Hepatocyte (in vitro differentiated cells): ENCODE measurements around the gene NCOR1. TPM values are rescaled to one million over a fixed set of nuclear protein-coding genes. Genes with fewer than 3 reads are reported as not detected.

Experiments
- DNase-seq: peaks from one replicate; pipeline ENCODE4 v3.0.0-alpha.2; 2016; ENCODE audit warnings: low spot score
- H2AFZ ChIP-seq: fragments of 200-600 bp; sonication (generic); 2 replicates; pipeline ENCODE4 v1.6.0; 2016; ENCODE audit warnings: antibody characterized with exemption, mild to moderate bottlenecking
- H3K27ac ChIP-seq: fragments of 200-600 bp; sonication (generic); 2 replicates; pipeline ENCODE4 v1.5.1; 2016; ENCODE audit warnings: mild to moderate bottlenecking
- H3K27me3 ChIP-seq: fragments of 200-600 bp; sonication (generic); 2 replicates; pipeline ENCODE4 v1.6.1; 2016
- H3K36me3 ChIP-seq: fragments of 200-600 bp; sonication (generic); replicated peaks from 2 replicates; pipeline ENCODE4 v1.5.1; 2016; ENCODE audit warnings: low read depth; ENCODE audit not compliant: insufficient read depth
- H3K4me1 ChIP-seq: fragments of 200-600 bp; sonication (generic); 2 replicates; pipeline ENCODE4 v1.5.1; 2016; ENCODE audit warnings: mild to moderate bottlenecking, moderate library complexity; ENCODE audit not compliant: insufficient read depth
- H3K4me2 ChIP-seq: fragments of 200-600 bp; sonication (generic); 2 replicates; pipeline ENCODE4 v1.6.0; 2016
- H3K4me3 ChIP-seq: fragments of 200-600 bp; sonication (generic); 2 replicates; pipeline ENCODE4 v1.5.1; 2016; ENCODE audit warnings: mild to moderate bottlenecking
- H3K79me2 ChIP-seq: fragments of 200-600 bp; sonication (generic); 2 replicates; pipeline ENCODE4 v1.6.0; 2017; ENCODE audit warnings: mild to moderate bottlenecking
- H3K9me2 ChIP-seq: fragments of 200-600 bp; sonication (generic); replicated peaks from 2 replicates; pipeline ENCODE4 v1.6.0; 2017; ENCODE audit warnings: mild to moderate bottlenecking; ENCODE audit not compliant: insufficient read depth
- H3K9me3 ChIP-seq: fragments of 200-600 bp; sonication (generic); 2 replicates; pipeline ENCODE4 v1.5.1; 2016; ENCODE audit warnings: low read depth, mild to moderate bottlenecking
- H4K20me1 ChIP-seq: fragments of 200-600 bp; sonication (generic); 2 replicates; pipeline ENCODE4 v1.6.0; 2016; ENCODE audit warnings: mild to moderate bottlenecking; ENCODE audit not compliant: insufficient read depth, poor library complexity, severe bottlenecking
- EZH2 ChIP-seq: fragments of 200-600 bp; sonication (generic); IDR thresholded peaks from 2 replicates; pipeline ENCODE4 v1.6.1; 2016; ENCODE audit warnings: antibody characterized with exemption, mild to moderate bottlenecking, borderline replicate concordance
- EZH2phosphoT487 ChIP-seq: fragments of 200-600 bp; sonication (generic); IDR thresholded peaks from one replicate; pipeline ENCODE4 v1.6.1; 2018; ENCODE audit warnings: antibody characterized with exemption, mild to moderate bottlenecking, low read depth, moderate library complexity; ENCODE audit not compliant: unreplicated experiment, severe bottlenecking
- WGBS: methylation state at CpG from one replicate; pipeline ENCODE4 v1.1.6; 2016; ENCODE audit warnings: low lambda C conversion rate; ENCODE audit errors: missing lambda C conversion rate; 5-methylcytosine and 5-hydroxymethylcytosine counted together
- polyA plus RNA-seq: library from polyadenylated mRNA; unstranded; fragments of >200 nt; fragmentation: Nextera tagmentation; extraction: Ambion mirVana; gene quantifications from 2 replicates; pipeline ENCODE4 v1.2.1, GENCODE V29; 2016
- total RNA-seq: library from RNA; depleted of rRNA; stranded (reverse); fragments of >200 nt; gene quantifications from 2 replicates; pipeline ENCODE4 v1.2.3, GENCODE V29; 2014
- TF ChIP-seq, protein P1 (sequence below): fragments of 200-600 bp; sonication (generic); IDR thresholded peaks from 2 replicates; pipeline ENCODE4 v1.5.1; 2016; ENCODE audit warnings: antibody characterized with exemption, mild to moderate bottlenecking; ENCODE audit not compliant: poor library complexity

The NCOR1 gene
- total and polyA plus RNA-seq, 2 experiments from 2014 or later = 73.7 to 117 TPM

- Histone ChIP-seq H3K79me2 (peaks cover 23% of the 10 kb centered on the region), H3K4me3 (no peak overlapping the region), H3K27me3 (no peaks in the 10 kb centered on the region), H3K36me3 (no peaks in the 10 kb centered on the region), H3K27ac (peak overlapping the region; percentile 53), H4K20me1 (no peaks in the 10 kb centered on the region), H3K9me2 (no peaks in the 10 kb centered on the region), H3K4me1 (peaks cover 16% of the 10 kb centered on the region), H2AFZ (no peak overlapping the region), H3K9me3 (no peaks in the 10 kb centered on the region), H3K4me2 (no peak overlapping the region)
- TF ChIP-seq EZH2phosphoT487 (no peak), EZH2 (no peak)
- TF ChIP-seq, protein P1, sequence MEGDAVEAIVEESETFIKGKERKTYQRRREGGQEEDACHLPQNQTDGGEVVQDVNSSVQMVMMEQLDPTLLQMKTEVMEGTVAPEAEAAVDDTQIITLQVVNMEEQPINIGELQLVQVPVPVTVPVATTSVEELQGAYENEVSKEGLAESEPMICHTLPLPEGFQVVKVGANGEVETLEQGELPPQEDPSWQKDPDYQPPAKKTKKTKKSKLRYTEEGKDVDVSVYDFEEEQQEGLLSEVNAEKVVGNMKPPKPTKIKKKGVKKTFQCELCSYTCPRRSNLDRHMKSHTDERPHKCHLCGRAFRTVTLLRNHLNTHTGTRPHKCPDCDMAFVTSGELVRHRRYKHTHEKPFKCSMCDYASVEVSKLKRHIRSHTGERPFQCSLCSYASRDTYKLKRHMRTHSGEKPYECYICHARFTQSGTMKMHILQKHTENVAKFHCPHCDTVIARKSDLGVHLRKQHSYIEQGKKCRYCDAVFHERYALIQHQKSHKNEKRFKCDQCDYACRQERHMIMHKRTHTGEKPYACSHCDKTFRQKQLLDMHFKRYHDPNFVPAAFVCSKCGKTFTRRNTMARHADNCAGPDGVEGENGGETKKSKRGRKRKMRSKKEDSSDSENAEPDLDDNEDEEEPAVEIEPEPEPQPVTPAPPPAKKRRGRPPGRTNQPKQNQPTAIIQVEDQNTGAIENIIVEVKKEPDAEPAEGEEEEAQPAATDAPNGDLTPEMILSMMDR = no peak
- DNase-seq = no peak
- 64% methylated on average over 9 of the region's 9 CpGs for WGBS
Measured at GRCh38 chr17:16243801-16244567, 28.6 kb upstream of the NCOR1 start.

DNA sequence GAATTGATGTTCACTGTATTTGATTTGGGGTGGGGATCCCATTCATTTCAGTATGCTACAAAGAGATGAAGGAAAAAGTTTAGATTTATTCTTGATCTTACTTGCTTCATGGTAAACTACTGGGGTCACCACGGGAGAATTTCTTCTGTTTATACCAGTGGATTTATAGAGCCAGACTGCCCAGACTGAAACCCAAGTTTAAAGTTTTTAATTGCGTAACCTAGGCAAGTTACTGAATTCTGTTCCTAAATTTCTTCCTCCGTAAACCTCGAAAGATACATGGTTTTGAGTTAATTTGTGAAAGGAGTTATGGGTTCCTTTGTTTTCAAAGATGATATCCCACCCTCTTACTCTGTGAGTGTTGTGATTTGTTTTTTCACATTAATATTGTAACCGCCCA is 28.1 kb upstream of the NCOR1 start:
- H2AFZ ChIP-seq = no peak overlapping the region
- peak overlapping the region; percentile 53 for H3K27ac ChIP-seq
- no peaks in the 10 kb centered on the region for H3K9me2 ChIP-seq
- WGBS = 79% methylated on average over 5 of the region's 5 CpGs
- H3K36me3 ChIP-seq = no peaks in the 10 kb centered on the region
- DNase-seq = no peak
- H3K4me2 ChIP-seq = no peak overlapping the region
- TF ChIP-seq EZH2phosphoT487 = no peak
- TF ChIP-seq, protein P1 = no peak
- no peak for TF ChIP-seq EZH2
- H4K20me1 ChIP-seq = no peaks in the 10 kb centered on the region
- H3K79me2 ChIP-seq = peaks cover 19% of the 10 kb centered on the region
- peaks cover 11% of the 10 kb centered on the region for H3K4me1 ChIP-seq
- H3K9me3 ChIP-seq = no peaks in the 10 kb centered on the region
- H3K4me3 ChIP-seq = no peak overlapping the region
- H3K27me3 ChIP-seq = no peaks in the 10 kb centered on the region

DNA sequence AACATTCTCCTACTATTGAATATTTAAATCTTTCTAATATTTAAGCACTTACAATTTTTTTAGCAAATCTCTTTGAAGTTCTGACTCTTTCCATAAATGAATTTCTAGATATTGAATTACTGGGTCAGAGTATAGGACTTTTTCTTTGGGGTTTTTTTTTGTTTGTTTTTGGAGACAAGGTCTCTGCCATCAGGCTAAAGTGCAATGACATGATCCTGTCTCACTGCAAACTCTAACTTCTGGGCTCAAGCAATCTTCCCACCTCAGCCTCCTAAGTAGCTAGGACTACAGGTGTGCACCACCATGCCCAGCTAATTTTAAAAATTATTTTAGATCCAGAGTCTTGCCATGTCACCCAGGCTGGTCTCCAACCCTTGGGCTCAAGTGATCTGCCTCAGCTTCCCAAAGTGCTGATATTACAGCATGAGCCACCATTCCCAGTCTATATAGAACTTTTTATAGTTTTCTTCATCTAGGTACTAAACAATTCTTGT is 26.6 kb upstream of the NCOR1 start:
- Histone ChIP-seq H3K9me3 (no peaks in the 10 kb centered on the region), H3K36me3 (no peaks in the 10 kb centered on the region), H4K20me1 (no peaks in the 10 kb centered on the region), H3K27ac (no peak overlapping the region), H3K4me2 (no peak overlapping the region), H2AFZ (no peak overlapping the region), H3K4me3 (no peak overlapping the region), H3K27me3 (no peaks in the 10 kb centered on the region), H3K9me2 (no peaks in the 10 kb centered on the region), H3K79me2 (peaks cover 19% of the 10 kb centered on the region), H3K4me1 (no peaks in the 10 kb centered on the region)
- TF ChIP-seq, protein P1 = no peak
- no peak for TF ChIP-seq EZH2phosphoT487
- TF ChIP-seq EZH2 = no peak
- DNase-seq = no peak
